Mucosa of stomach (tissue), 1 donor: ENCODE results near the gene KCNMA1.
"Not testable (repeated sequence)": the region's sequence is repeated elsewhere in the genome, so short reads cannot be mapped to it uniquely, and the experiment has no call there.

ENCODE experiments used
- H3K27me3 ChIP-seq: one replicate; pipeline ENCODE4 v1.7.0; 2013; ENCODE audit warnings: mild to moderate bottlenecking, low read length; ENCODE audit not compliant: control insufficient read depth, insufficient read depth
- H3K36me3 ChIP-seq: one replicate; pipeline ENCODE4 v1.7.0; 2013; ENCODE audit warnings: low read length; ENCODE audit not compliant: control insufficient read depth, insufficient read depth
- H3K4me1 ChIP-seq: one replicate; pipeline ENCODE4 v1.7.0; 2013; ENCODE audit warnings: mild to moderate bottlenecking, low read length; ENCODE audit not compliant: control insufficient read depth, insufficient read depth
- H3K4me3 ChIP-seq: one replicate; pipeline ENCODE4 v1.7.0; 2013; ENCODE audit warnings: low read length
- H3K9ac ChIP-seq: one replicate; pipeline ENCODE4 v1.7.0; 2013; ENCODE audit warnings: mild to moderate bottlenecking, low read length, moderate library complexity
- H3K9me3 ChIP-seq: one replicate; pipeline ENCODE4 v1.7.0; 2013; ENCODE audit warnings: mild to moderate bottlenecking, low read length, moderate library complexity; ENCODE audit not compliant: control insufficient read depth
- donor health status: Pancreatic carcinoma.

Gene KCNMA1

DNA sequence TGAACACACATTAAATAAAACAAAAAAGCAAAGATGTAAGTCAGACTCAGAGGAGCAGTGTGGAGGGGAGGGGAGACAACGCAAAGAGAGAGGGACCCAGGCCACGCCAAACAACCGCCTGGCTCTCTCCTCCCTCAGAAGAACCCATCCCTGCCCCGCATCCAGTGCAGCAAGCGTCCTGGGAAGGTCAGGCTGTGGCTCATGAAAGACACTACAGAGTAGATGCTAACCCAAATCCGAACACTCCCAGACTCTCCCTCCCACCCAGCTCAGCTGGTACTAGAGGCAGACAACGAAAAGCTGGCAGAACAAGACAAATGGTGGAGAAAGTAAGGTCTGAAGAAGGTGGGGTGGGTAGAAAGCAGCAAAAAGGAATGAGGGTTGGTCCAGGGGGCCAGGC lies 39.0 kb downstream of the KCNMA1 start:
- Histone ChIP-seq H3K36me3 (no peaks in the 10 kb centered on the region), H3K27me3 (no peaks in the 10 kb centered on the region), H3K9ac (no peak overlapping the region), H3K4me1 (peaks cover 27% of the 10 kb centered on the region), H3K4me3 (no peak overlapping the region), H3K9me3 (no peaks in the 10 kb centered on the region)

DNA sequence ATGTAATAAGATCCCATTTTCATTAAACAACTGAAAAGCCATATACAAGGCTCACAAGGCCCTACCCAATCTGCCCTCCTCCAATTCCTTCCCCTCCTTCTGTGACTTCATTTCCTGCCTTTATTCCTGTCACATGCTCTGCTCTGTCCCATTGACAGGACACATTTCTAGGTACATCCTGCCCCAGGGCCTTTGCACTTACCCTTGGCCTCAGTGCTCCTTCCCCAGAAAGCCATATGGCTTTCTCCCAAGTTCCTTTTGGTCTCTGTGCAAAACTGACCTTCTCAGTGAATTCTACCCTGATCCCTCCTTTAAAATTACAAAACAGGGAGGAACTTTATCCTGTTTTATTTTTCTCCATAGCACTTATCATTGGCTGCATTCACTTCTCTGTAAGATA lies 40.0 kb downstream of the KCNMA1 start:
- H3K4me3 ChIP-seq = no peak overlapping the region
- no peaks in the 10 kb centered on the region for H3K36me3 ChIP-seq
- peaks cover 28% of the 10 kb centered on the region for H3K4me1 ChIP-seq
- no peak overlapping the region for H3K9ac ChIP-seq
- H3K27me3 ChIP-seq = no peaks in the 10 kb centered on the region
- no peaks in the 10 kb centered on the region for H3K9me3 ChIP-seq

DNA sequence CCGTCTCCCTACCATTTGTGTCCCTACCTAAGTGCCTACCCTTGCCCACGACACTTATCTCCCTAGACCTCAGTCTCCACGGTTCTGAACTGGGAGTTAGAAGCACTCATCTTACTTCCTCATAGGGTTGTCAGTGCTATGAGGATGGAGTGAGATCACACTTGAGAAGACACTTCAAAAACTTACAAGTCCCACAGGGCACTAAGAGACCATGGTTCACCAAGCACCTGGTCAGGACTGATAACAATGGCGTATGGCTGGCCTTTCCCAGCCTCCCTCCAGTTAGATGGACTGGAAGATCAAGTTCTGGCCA lies 43.2 kb downstream of the KCNMA1 start:
- Histone ChIP-seq H3K9me3 (no peaks in the 10 kb centered on the region), H3K4me3 (no peak overlapping the region), H3K36me3 (no peaks in the 10 kb centered on the region), H3K4me1 (peaks cover 35% of the 10 kb centered on the region), H3K27me3 (no peaks in the 10 kb centered on the region), H3K9ac (no peak overlapping the region)

DNA sequence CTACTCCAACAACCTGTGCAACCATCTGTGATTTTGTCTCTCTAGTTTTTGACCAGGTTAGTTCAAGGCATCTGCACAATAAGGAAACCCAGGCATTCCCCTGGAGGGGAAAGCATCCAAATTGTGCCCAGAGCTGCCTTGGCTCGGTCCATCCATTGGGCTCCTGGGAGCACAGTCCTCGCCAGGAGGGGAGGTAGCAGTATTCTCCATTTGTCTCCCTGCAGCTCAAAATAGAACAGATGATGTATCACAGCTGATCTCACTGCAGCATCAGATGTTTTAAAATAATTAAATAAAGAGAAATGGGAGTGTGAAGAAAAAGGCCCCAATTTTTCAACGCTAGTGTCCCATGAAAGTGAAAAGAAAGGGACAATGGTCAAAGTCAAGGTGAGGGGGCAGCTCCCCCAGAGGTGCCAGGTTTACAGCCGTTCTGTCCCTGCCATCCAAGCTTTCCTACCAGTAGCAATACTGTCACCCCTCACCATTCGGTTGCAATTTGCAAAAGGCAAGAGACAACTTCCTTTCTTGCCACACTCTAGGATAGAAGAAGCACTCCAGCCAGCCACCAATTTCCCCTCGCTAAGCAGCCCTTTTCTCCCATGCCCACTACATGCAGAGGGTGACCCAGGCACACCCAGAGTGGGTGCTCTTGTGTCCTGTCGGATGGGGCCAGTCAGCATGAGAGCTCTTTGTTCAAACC lies 43.7 kb downstream of the KCNMA1 start:
- H3K4me3 ChIP-seq = no peak overlapping the region
- peaks cover 35% of the 10 kb centered on the region for H3K4me1 ChIP-seq
- H3K27me3 ChIP-seq = no peaks in the 10 kb centered on the region
- no peak overlapping the region for H3K9ac ChIP-seq
- H3K9me3 ChIP-seq = no peaks in the 10 kb centered on the region
- no peaks in the 10 kb centered on the region for H3K36me3 ChIP-seq

DNA sequence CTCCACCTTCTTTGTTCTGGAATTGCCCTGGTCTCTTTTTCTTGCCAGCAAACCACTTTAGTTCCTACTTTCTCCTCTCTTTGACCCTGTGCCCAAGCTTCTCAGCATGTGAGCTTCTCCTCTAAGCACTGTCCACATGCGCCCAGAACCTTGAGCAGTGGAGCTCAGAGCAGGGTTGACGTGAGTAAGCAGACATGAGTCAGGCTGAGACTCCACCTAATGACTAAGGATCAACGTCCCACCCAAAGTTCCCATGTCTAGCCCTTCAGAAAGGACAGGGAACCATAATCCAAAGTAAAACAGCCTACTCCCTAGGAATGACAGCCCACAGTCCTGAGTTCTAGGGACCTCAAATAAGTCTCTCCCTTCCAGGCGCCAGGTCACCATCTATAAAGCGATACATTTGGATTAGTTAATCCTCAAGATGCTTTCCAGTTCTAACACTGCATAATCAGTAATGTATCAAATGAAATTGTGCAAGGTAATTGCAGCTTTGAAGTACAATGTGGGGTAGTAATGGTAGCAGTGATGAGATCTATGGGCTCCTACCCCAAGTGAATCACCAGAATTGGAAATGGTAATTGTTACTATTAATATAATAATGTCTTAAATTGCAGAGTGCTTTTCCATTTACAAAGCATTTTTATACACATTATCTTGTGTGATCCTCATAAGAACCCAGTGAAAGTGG lies 44.5 kb downstream of the KCNMA1 start:
- Histone ChIP-seq H3K4me1 (peaks cover 35% of the 10 kb centered on the region), H3K36me3 (no peaks in the 10 kb centered on the region), H3K27me3 (no peaks in the 10 kb centered on the region), H3K4me3 (no peak overlapping the region), H3K9me3 (no peaks in the 10 kb centered on the region), H3K9ac (no peak overlapping the region)

DNA sequence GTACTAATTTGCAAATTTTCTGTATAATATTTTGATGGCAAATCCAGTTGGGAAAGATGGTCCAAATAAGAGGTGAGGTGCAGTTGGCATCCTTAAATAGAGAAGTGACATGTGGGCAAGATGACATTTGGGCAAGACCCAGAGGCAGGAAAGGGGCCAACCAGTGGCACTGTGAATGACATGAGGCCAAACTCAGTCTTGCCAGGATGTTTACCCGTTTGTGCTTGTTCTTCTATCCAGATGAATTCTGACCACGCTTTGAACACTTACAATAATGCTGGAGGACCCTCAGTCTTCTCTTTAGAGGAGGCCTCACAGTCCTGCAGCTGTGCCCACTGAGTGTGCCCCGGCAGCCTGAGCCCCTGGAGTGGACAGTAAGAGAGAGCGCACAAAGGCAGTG lies 45.1 kb downstream of the KCNMA1 start:
- no peak overlapping the region for H3K9ac ChIP-seq
- peaks cover 37% of the 10 kb centered on the region for H3K4me1 ChIP-seq
- no peaks in the 10 kb centered on the region for H3K36me3 ChIP-seq
- no peaks in the 10 kb centered on the region for H3K27me3 ChIP-seq
- H3K9me3 ChIP-seq = no peaks in the 10 kb centered on the region
- H3K4me3 ChIP-seq = no peak overlapping the region

DNA sequence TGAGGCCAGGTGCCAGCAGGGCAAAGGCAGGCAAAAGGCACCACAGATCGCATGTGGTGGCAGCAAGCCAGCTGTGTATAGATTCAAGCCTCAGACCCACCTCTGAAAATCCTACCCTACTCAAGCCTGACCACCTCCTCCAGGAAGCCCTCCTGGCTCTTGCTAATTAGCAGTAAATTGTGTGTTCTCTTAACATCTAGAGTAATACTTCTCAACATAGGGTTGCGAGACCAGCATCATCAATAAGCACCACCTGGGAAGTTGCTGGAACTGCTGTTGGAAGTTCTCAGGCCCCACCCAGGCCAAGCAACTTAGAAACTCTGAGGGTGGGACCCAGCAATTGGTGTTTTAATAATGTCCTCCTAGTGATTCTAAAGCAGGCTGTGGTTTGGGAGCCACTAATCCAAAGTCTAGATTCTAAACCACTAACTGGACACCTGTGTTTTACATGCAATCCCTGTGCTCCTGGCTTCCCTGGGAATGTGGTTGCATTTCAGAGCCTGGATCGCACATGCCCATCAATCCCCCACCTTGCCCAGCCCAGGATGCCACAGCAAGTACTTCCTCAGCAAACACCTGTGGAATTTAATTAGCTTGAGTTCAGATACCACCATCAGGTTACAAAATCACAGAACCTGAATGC lies 46.2 kb downstream of the KCNMA1 start:
- peaks cover 40% of the 10 kb centered on the region for H3K4me1 ChIP-seq
- no peaks in the 10 kb centered on the region for H3K36me3 ChIP-seq
- no peaks in the 10 kb centered on the region for H3K27me3 ChIP-seq
- no peak overlapping the region for H3K4me3 ChIP-seq
- H3K9ac ChIP-seq = no peak overlapping the region
- no peaks in the 10 kb centered on the region for H3K9me3 ChIP-seq

DNA sequence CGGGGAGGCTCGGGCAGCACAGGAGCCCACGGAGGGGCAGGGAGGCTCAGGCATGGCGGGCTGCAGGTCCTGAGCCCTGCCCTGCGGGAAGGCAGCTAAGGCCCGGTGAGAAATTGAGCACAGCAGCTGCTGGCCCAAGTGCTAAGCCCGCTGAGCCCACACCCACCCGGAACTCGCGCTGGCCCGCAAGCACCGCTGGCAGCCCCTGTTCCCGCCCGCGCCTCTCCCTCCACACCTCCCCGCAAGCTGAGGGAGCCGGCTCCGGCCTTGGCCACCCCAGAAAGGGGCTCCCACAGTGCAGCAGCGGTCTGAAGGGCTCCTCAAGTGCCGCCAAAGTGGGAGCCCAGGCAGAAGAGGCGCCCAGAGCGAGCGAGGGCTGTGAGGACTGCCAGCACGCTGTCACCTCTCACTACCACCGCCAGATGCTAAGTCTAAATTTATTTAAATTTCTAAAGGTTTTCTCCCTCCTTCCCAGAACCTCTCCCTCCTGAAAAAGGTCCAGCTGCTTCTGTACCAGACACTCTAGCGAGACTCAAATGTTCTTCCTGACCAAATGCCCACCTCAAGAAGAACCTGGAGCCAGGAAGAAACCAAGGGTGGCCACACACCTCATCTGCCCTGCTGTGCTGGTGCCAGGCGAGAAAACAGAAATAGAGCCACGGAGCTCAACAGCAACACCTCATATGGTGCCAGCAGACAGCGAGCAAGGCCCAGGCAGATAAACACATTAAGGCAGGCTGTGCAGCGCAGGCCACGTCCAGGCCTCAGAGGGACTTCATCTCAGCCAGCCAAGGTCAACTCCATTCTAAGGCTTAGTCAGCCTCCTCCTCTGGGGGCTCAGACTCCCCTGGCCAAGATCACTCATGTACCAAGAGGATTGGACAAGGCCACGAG lies 47.0 kb downstream of the KCNMA1 start:
- H3K9ac ChIP-seq = no peak overlapping the region
- no peaks in the 10 kb centered on the region for H3K9me3 ChIP-seq
- H3K4me3 ChIP-seq = no peak overlapping the region
- H3K27me3 ChIP-seq = no peaks in the 10 kb centered on the region
- H3K36me3 ChIP-seq = no peaks in the 10 kb centered on the region
- peaks cover 40% of the 10 kb centered on the region for H3K4me1 ChIP-seq

DNA sequence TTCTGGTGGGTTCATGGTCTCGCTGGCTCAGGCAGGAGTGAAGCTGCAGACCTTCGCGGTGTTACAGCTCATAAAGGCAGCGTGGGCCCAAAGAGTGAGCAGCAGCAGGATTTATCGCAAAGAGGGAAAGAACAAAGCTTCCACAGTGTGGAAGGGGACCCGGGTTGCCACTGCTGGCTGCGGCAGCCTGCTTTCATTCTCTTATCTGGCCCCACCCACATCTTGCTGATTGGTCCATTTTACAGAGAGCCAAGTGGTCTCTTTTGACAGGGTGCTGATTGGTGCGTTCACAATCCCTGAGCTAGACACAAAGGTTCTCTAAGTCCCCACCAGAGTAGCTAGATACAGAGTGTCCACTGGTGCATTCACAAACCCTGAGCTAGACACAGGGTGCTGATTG lies 47.9 kb downstream of the KCNMA1 start:
- not testable (repeated sequence) for H3K9me3 ChIP-seq, H3K27me3 ChIP-seq, H3K36me3 ChIP-seq, H3K9ac ChIP-seq, H3K4me3 ChIP-seq
- H3K4me1 ChIP-seq = peaks cover 40% of the 10 kb centered on the region

DNA sequence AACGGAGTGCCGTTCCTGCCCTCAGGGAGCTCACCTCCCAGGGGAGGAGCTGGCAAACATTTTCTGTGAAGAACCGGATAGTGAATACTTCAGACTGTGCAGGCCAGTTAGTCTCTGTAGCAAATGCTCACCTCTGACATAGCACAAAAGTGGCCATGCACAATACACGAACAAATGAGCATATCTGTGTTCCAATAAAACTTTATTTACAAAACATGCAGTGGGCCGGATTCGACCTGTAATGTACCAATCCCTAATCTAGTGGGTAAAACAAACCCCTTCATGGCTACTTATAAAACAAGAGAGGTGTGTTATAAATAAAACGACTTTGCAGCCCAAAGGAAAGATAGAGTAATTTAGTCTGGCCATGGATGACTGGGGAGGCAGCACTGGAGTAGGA lies 48.7 kb downstream of the KCNMA1 start:
- Histone ChIP-seq H3K4me1 (peaks cover 33% of the 10 kb centered on the region), H3K9ac (no peak overlapping the region), H3K36me3 (no peaks in the 10 kb centered on the region), H3K9me3 (no peaks in the 10 kb centered on the region), H3K4me3 (no peak overlapping the region), H3K27me3 (no peaks in the 10 kb centered on the region)

DNA sequence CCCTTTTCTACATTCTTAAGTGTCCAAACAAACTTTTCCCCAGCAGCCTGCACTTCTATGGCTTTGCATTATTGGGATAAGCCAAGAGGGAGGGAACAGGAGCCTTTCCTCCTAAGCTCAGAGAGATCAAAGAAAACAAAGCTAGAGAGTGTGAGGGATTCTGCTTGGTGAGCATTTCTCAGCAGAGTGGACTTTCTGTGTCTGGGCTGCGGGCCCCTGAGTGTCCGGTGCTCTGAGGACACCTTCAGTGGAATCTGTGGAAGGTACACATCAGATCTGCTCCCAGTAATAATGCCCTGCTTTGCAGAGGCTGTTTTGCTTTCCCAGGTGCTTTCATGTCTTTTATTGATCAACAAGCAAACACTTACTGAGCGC lies 50.2 kb downstream of the KCNMA1 start:
- no peaks in the 10 kb centered on the region for H3K36me3 ChIP-seq

More for the DNA sequence above, 50.2 kb downstream of the KCNMA1 start:
- Histone ChIP-seq H3K4me3 (no peak overlapping the region), H3K4me1 (peaks cover 30% of the 10 kb centered on the region), H3K27me3 (no peaks in the 10 kb centered on the region), H3K9me3 (no peaks in the 10 kb centered on the region), H3K9ac (no peak overlapping the region)
